H1 (cell line): ENCODE measurements around the gene OPRD1. TPM values are rescaled to one million over a fixed set of nuclear protein-coding genes. Genes with fewer than 3 reads are reported as not detected.

Experiments
- CTCF ChIA-PET: fragments of 300-600 bp; sonication (Branson Sonifier 250); formaldehyde crosslinking; loops from one replicate; lab custom pipeline; 2021; ENCODE audit not compliant: partially characterized antibody; lab: Charles Lee
- POLR2A ChIA-PET: fragments of 300-600 bp; sonication (Branson Sonifier 250); formaldehyde crosslinking; loops from one replicate; lab custom pipeline; 2021; ENCODE audit warnings: inconsistent platforms; ENCODE audit not compliant: partially characterized antibody; lab: Charles Lee
- DNase-seq, 2 experiments: peaks; one replicate each; pipeline versions ENCODE4 v3.0.0 to v3.0.0-alpha.2; 2010 to 2022; ENCODE audit warnings: low spot score in 2 of 2, low read depth in 1 of 2, mixed read lengths in 1 of 2
- FAIRE-seq: peaks from 2 replicates; lab custom pipeline; 2011; peaks lifted over from hg19 to GRCh38; lab: Jason Lieb, UNC
- H2AFZ ChIP-seq: 2 replicates; pipeline ENCODE4 v1.8.1; 2012; ENCODE audit warnings: low read length, inconsistent platforms
- H2AK5ac ChIP-seq: 2 replicates; pipeline ENCODE4 v1.6.1; 2013; ENCODE audit warnings: low read depth, low read length
- H2BK120ac ChIP-seq: replicated peaks from 2 replicates; pipeline ENCODE3; 2013; ENCODE audit warnings: low read depth, low read length, inconsistent platforms
- H2BK12ac ChIP-seq: 2 replicates; pipeline ENCODE4 v1.6.1; 2013; ENCODE audit warnings: low read depth, low read length
- H2BK15ac ChIP-seq: 2 replicates; pipeline ENCODE4 v1.6.1; 2013; ENCODE audit warnings: low read length
- H2BK20ac ChIP-seq: 2 replicates; pipeline ENCODE4 v1.6.1; 2013; ENCODE audit warnings: low read length
- H2BK5ac ChIP-seq: 2 replicates; pipeline ENCODE4 v1.6.1; 2013; ENCODE audit warnings: low read depth, low read length
- H3K14ac ChIP-seq: 2 replicates; pipeline ENCODE4 v1.6.1; 2013; ENCODE audit warnings: inconsistent platforms; ENCODE audit not compliant: insufficient read length
- H3K18ac ChIP-seq: 2 replicates; pipeline ENCODE4 v1.6.1; 2013; ENCODE audit warnings: low read length; ENCODE audit errors: extremely low read depth
- H3K23ac ChIP-seq: 2 replicates; pipeline ENCODE4 v1.6.1; 2013; ENCODE audit warnings: inconsistent platforms; ENCODE audit not compliant: insufficient read length
- H3K23me2 ChIP-seq: 2 replicates; pipeline ENCODE4 v1.6.1; 2013; ENCODE audit warnings: low read depth, low read length
- H3K27ac ChIP-seq: 2 replicates; pipeline ENCODE4 v1.6.1; 2011; ENCODE audit warnings: low read depth, low read length, inconsistent platforms
- H3K27me3 ChIP-seq, 4 experiments: replicated peaks in 1 of 4; 1 replicate in 1 of 4; 2 replicates in 3 of 4; pipeline versions ENCODE4 v1.6.1 to v1.8.1; 2011 to 2013; ENCODE audit warnings: low read length in 3 of 4, mild to moderate bottlenecking in 3 of 4, inconsistent platforms in 2 of 4, mixed read lengths in 2 of 4, moderate library complexity in 1 of 4; ENCODE audit not compliant: control insufficient read depth in 3 of 4, insufficient read depth in 3 of 4; ENCODE audit errors: extremely low read depth in 1 of 4
- H3K36me3 ChIP-seq, 4 experiments: 2 replicates each; pipeline versions ENCODE4 v1.6.1 to v1.8.1; 2011 to 2013; ENCODE audit warnings: mild to moderate bottlenecking in 4 of 4, low read length in 3 of 4, moderate library complexity in 2 of 4, control low read depth in 1 of 4, inconsistent platforms in 1 of 4; ENCODE audit not compliant: insufficient read depth in 4 of 4, control insufficient read depth in 2 of 4
- H3K4ac ChIP-seq: replicated peaks from 2 replicates; pipeline ENCODE3; 2013; ENCODE audit warnings: low read length, low read depth, mixed read lengths, inconsistent platforms; ENCODE audit not compliant: insufficient read length
- H3K4me1 ChIP-seq, 4 experiments: replicated peaks in 1 of 4; 1 replicate in 1 of 4; 2 replicates in 3 of 4; pipeline versions ENCODE4 v1.6.1 to v1.8.1; 2011 to 2013; ENCODE audit warnings: low read length in 3 of 4, inconsistent platforms in 2 of 4, mixed read lengths in 1 of 4; ENCODE audit not compliant: insufficient read depth in 4 of 4, control insufficient read depth in 3 of 4
- H3K4me2 ChIP-seq, 2 experiments: 2 replicates each; pipeline versions ENCODE4 v1.6.1 to v1.8.1; 2011 to 2013; ENCODE audit warnings: low read depth in 2 of 2, low read length in 2 of 2, control low read depth in 1 of 2, inconsistent platforms in 1 of 2, mild to moderate bottlenecking in 1 of 2; ENCODE audit not compliant: insufficient read depth in 1 of 2
- H3K4me3 ChIP-seq, 4 experiments: fragments of 200-600, 300-600 bp in 1 of 4; sonication (generic), shearing (Covaris generic), sonication (Bioruptor Twin) in 1 of 4; 2 replicates each; pipeline versions ENCODE4 v1.5.1 to v1.8.1; 2011 to 2016; ENCODE audit warnings: low read length in 4 of 4, low read depth in 3 of 4, control low read depth in 2 of 4, inconsistent platforms in 2 of 4, mild to moderate bottlenecking in 2 of 4, mixed read lengths in 1 of 4, moderate library complexity in 1 of 4; ENCODE audit not compliant: insufficient read depth in 2 of 4; ENCODE audit errors: extremely low read depth in 1 of 4
- H3K56ac ChIP-seq: replicated peaks from 2 replicates; pipeline ENCODE3; 2013; ENCODE audit warnings: low read depth, mild to moderate bottlenecking, mixed read lengths, low read length, inconsistent platforms; ENCODE audit not compliant: insufficient read length
- H3K79me1 ChIP-seq: 2 replicates; pipeline ENCODE4 v1.6.1; 2013; ENCODE audit warnings: low read depth, low read length, control low read depth
- H3K79me2 ChIP-seq, 2 experiments: 2 replicates each; pipeline versions ENCODE4 v1.6.1 to v1.8.1; 2012 to 2013; ENCODE audit warnings: low read length in 2 of 2, mild to moderate bottlenecking in 2 of 2, inconsistent platforms in 1 of 2; ENCODE audit not compliant: insufficient read depth in 2 of 2, control insufficient read depth in 1 of 2
- H3K9ac ChIP-seq, 4 experiments: replicated peaks in 1 of 4; 1 replicate in 1 of 4; 2 replicates in 3 of 4; pipeline versions ENCODE4 v1.6.1 to v1.8.1; 2011 to 2013; ENCODE audit warnings: low read depth in 3 of 4, low read length in 3 of 4, control low read depth in 2 of 4, mild to moderate bottlenecking in 2 of 4, moderate library complexity in 2 of 4, inconsistent platforms in 1 of 4; ENCODE audit errors: extremely low read depth in 1 of 4
- H3K9me3 ChIP-seq, 2 experiments: 2 replicates each; pipeline versions ENCODE4 v1.6.1 to v1.8.1; 2012 to 2013; ENCODE audit warnings: mild to moderate bottlenecking in 2 of 2, moderate library complexity in 2 of 2, control low read depth in 1 of 2, inconsistent platforms in 1 of 2, low read depth in 1 of 2, low read length in 1 of 2, mixed read lengths in 1 of 2; ENCODE audit not compliant: insufficient read depth in 2 of 2
- H4K20me1 ChIP-seq, 2 experiments: replicated peaks in 1 of 2; 2 replicates each; pipeline versions ENCODE3 to v1.8.1; 2011 to 2013; ENCODE audit warnings: inconsistent platforms in 2 of 2, low read length in 2 of 2, mild to moderate bottlenecking in 1 of 2; ENCODE audit not compliant: insufficient read depth in 2 of 2, control insufficient read depth in 1 of 2
- H4K5ac ChIP-seq: 2 replicates; pipeline ENCODE4 v1.6.1; 2013; ENCODE audit warnings: low read length, low read depth, mixed read lengths, inconsistent platforms; ENCODE audit not compliant: insufficient read length
- H4K8ac ChIP-seq: 2 replicates; pipeline ENCODE4 v1.8.0; 2013; ENCODE audit warnings: mild to moderate bottlenecking, moderate library complexity, low read length, inconsistent platforms; ENCODE audit not compliant: insufficient read depth; ENCODE audit errors: extremely low read depth
- H4K91ac ChIP-seq: replicated peaks from 2 replicates; pipeline ENCODE3; 2013; ENCODE audit warnings: low read length, mixed read lengths, inconsistent platforms; ENCODE audit not compliant: insufficient read length
- CHD2 ChIP-seq: IDR thresholded peaks from 2 replicates; pipeline ENCODE4 v1.6.1; 2012; ENCODE audit warnings: low read length, improper control_type of control experiment
- EZH2 ChIP-seq: fragments of 200-600 bp; sonication (generic); IDR thresholded peaks from 2 replicates; pipeline ENCODE4 v1.7.1; 2012; ENCODE audit warnings: low read depth, mild to moderate bottlenecking, moderate library complexity, low read length, inconsistent platforms; ENCODE audit not compliant: severe bottlenecking
- KDM4A ChIP-seq: IDR thresholded peaks from one replicate; pipeline ENCODE4 v1.7.1; 2012; ENCODE audit warnings: low read depth, mild to moderate bottlenecking, moderate library complexity, low read length, inconsistent platforms; ENCODE audit not compliant: severe bottlenecking
- POLR2A ChIP-seq, 2 experiments: IDR thresholded peaks; 1 replicate in 1 of 2; 2 replicates in 1 of 2; pipeline ENCODE4 v1.6.1; 2011; ENCODE audit warnings: low read depth in 2 of 2, low read length in 2 of 2, mild to moderate bottlenecking in 2 of 2; ENCODE audit errors: control extremely low read depth in 1 of 2
- RXRA ChIP-seq: IDR thresholded peaks from 2 replicates; pipeline ENCODE4 v1.6.1; 2011; ENCODE audit warnings: low read depth, mild to moderate bottlenecking, low read length, moderate library complexity; ENCODE audit not compliant: insufficient read depth
- WGBS, 2 experiments: shearing (Covaris generic) in 1 of 2; methylation state at CpG; one replicate each; pipeline versions ENCODE4 v1.1.6 to v1.1.7; 2013 to 2015; ENCODE audit warnings: low lambda C conversion rate in 2 of 2, mixed read lengths in 2 of 2, inconsistent platforms in 1 of 2, low coverage in 1 of 2, missing lambda C conversion rate in 1 of 2; ENCODE audit not compliant: insufficient replicate concordance in 2 of 2, insufficient coverage in 1 of 2, insufficient read length in 1 of 2; ENCODE audit errors: extremely low coverage in 1 of 2, missing lambda C conversion rate in 1 of 2; 5-methylcytosine and 5-hydroxymethylcytosine counted together
- polyA plus RNA-seq, 7 experiments: library from polyadenylated mRNA; depleted of rRNA in 3 of 7; stranded (reverse) in 5 of 7; unstranded in 2 of 7; fragments of >200 nt in 5 of 7; fragments of 200-250 nt in 2 of 7; gene quantifications; 1 replicate in 5 of 7; 2 replicates in 1 of 7; 4 replicates in 1 of 7; pipeline versions ENCODE4 v1.2.1 to v1.2.3, GENCODE V29; 2011 to 2013; ENCODE audit warnings: missing spikeins in 2 of 7, mixed read lengths in 2 of 7
- total RNA-seq: library from RNA; stranded (reverse); fragmentation: NEBNext Ultra II Directional; extraction: Animal tissue kit (Norgen Biotek cat#: 25700); gene quantifications from 2 replicates; pipeline ENCODE4 v1.2.1, GENCODE V29; 2021

Gene OPRD1
- total and polyA plus RNA-seq, 2 of the 8 experiments (the other 6 are each of a cell fraction or from before 2014, with no cell fraction given), result 2.6 to 3.7 TPM

DNA sequence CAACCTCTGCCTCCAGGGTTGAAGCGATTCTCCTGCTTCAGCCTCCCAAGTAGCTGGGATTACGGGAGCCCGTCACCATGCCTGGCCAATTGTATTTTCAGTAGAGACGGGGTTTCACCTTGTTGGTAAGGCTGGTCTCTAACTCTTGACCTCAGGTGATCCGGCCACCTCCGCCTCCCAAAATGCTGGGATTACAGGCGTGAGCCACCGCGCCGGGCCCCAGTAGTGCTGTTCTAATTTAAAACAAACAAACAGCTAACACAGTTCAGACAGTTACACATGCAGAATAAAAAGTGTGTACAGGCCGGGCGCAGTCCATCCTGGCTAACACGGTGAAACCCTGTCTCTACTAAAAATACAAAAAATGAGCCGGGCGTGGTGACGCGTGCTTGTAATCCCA, 35.6 kb upstream of the OPRD1 start:
- no peak overlapping the region for H2BK15ac ChIP-seq
- peaks cover 0 to 8% of the 10 kb centered on the region in 2 experiments for H4K20me1 ChIP-seq
- H3K27me3 ChIP-seq, result no peaks in the 10 kb centered on the region
- no peak overlapping the region for H3K23ac ChIP-seq
- H2BK20ac ChIP-seq, result no peak overlapping the region
- H3K56ac ChIP-seq, result no peak overlapping the region
- H4K5ac ChIP-seq, result no peak overlapping the region
- no peaks in the 10 kb centered on the region for H3K4me1 ChIP-seq
- no peak overlapping the region for H2AK5ac ChIP-seq
- H4K91ac ChIP-seq, result no peak overlapping the region
- no peak overlapping the region for H2AFZ ChIP-seq
- POLR2A ChIA-PET, result interaction anchor here (1.0 to 5.1 kb wide), 6 partner anchors 9 to 54 kb away, joined by 3 to 49 read pairs (median 17); partner anchors contain the start of gene YTHDF2
- DNase-seq, result no peak
- 98% methylated on average over 13 of the region's 17 CpGs; no CpG with 5 or more reads in 1 of the 2 experiments for WGBS, 2 experiments
- no peak overlapping the region for H3K14ac ChIP-seq
- H2BK12ac ChIP-seq, result no peak overlapping the region
- H4K8ac ChIP-seq, result no peak overlapping the region
- H2BK120ac ChIP-seq, result no peak overlapping the region
- H3K9ac ChIP-seq, result no peak overlapping the region
- H3K23me2 ChIP-seq, result no peaks in the 10 kb centered on the region
- no peaks in the 10 kb centered on the region; a peak in 1 of 4 replicates for H3K79me2 ChIP-seq
- no peak overlapping the region for H3K4ac ChIP-seq
- H2BK5ac ChIP-seq, result no peak overlapping the region
- H3K36me3 ChIP-seq, result peaks cover 0 to 15% (median 0%) of the 10 kb centered on the region in 4 experiments; a peak in 1 of 8 replicates
- H3K9me3 ChIP-seq, result no peaks in the 10 kb centered on the region
- no peak overlapping the region for H3K27ac ChIP-seq
- FAIRE-seq, result no peak
- TF ChIP-seq EZH2, result no peak
- no peak for TF ChIP-seq RXRA
- TF ChIP-seq CHD2, result no peak
- TF ChIP-seq POLR2A (IDR thresholded peaks at IDR 0.05; ENCODE audit: control extremely low read depth in 1 of 2, low read depth in 2 of 2, low read length in 2 of 2), result no peak
- TF ChIP-seq KDM4A, result no peak
- TF ChIP-seq, all 59 proteins: peak for 0
- H3K79me1 ChIP-seq, result no peaks in the 10 kb centered on the region
- H3K18ac ChIP-seq, result no peak overlapping the region
- no peak overlapping the region for H3K4me2 ChIP-seq
- CTCF ChIA-PET, result interaction anchor here (0.5 to 4.2 kb wide), 7 partner anchors 8 to 117 kb away, joined by 3 to 31 read pairs (median 3); partner anchors contain the start of gene YTHDF2
- no peak overlapping the region for H3K4me3 ChIP-seq
